ENCODE measurements around the gene TLR5.

Gene TLR5

DNA sequence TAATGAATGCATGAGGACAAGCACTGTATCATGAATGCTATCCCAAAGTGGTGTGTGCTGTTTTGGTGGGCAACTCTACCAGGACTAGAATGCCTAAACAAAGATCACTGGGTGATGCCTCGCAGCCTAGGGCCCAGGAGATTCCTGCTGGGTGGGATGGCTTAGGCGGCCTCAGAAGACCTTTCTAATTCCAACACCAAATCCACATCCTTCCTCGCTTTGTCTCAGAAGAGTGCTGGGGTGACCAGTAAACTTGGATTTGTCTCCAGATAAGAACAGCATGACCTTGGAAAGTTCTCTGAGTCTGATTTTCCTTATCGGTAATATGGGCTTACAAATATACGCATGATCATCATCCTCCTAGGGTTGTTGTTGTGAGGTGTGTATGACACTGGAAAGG is 76.6 kb downstream of the TLR5 start:
- DNase-seq, result no peak

DNA sequence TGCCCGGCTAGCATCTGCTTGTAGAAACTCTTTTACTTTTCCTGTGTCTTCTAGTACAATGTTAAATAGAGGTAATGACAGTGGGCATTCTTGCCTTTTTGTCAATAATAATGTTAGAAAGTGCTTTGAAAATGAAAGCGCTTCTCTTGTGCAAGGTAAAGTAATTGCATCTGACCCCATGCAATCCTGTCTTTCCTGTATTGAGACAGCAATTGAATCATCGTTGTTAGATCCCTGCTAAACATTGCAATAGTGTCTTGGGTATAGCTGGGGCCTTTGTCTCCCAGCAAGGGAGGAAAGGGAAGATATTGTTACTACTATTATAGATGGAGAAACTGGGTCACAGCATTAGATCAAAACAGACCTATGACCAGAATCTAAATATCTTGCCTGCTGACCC is 80.9 kb downstream of the TLR5 start:
- DNase-seq, result no peak

- DNase-seq, result no peak
Observed at GRCh38 chr1:223059526-223059925, 83.5 kb downstream of the TLR5 start.
